Measurements from ENCODE around the gene PTGIR.

The PTGIR gene

GRCh38 chr19:46605356-46605821 is 19.5 kb downstream of the PTGIR start:
- H3K9me3 ChIP-seq: no peaks in the 10 kb centered on the region
- no peak overlapping the region for H3K4me3 ChIP-seq (ENCODE audit: low read depth, low read length)
- H3K27me3 ChIP-seq: no peaks in the 10 kb centered on the region
- no peak for DNase-seq
- H3K36me3 ChIP-seq: peaks cover 52% of the 10 kb centered on the region
- no peak for TF ChIP-seq CTCF (IDR thresholded peaks at IDR 0.05; ENCODE audit: low read depth, low read length)
- H3K4me1 ChIP-seq: no peaks in the 10 kb centered on the region; the same call in 1 of the 2 replicates

GRCh38 chr19:46604781-46605355 is 20.0 kb downstream of the PTGIR start:
- TF ChIP-seq CTCF (IDR thresholded peaks at IDR 0.05; ENCODE audit: low read depth, low read length): no peak
- Histone ChIP-seq H3K36me3 (peaks cover 50% of the 10 kb centered on the region), H3K9me3 (no peaks in the 10 kb centered on the region), H3K4me3 (ENCODE audit: low read depth, low read length) (no peak overlapping the region), H3K4me1 (no peaks in the 10 kb centered on the region; the same call in 1 of the 2 replicates), H3K27me3 (no peaks in the 10 kb centered on the region)
- DNase-seq: no peak

DNA sequence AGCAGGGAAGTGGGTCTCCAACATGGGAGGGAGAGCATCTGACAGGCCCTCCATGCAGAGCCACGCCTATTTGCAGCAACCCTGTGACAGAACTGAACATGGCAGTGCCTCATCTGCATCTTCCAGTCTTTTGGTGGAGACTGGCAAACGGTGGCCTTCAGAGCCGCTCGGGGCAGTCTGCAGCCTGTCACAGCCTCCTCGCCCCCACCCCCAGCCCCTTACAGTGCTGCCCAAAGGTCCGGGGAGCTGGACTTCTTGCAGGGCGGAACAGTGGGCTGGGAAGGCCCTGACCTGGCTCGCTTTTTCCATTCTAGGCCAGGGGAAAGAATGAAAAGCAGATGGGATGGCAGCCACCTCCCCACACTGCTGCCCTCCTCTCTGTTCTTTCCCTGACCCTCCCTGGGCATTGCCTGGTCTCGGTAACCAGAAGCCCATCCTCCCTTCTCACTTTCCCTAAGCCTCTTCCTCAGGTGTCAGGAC is 21.1 kb downstream of the PTGIR start:
- Histone ChIP-seq H3K4me1 (no peaks in the 10 kb centered on the region; the same call in 1 of the 2 replicates), H3K27me3 (no peaks in the 10 kb centered on the region), H3K4me3 (ENCODE audit: low read depth, low read length) (peak overlapping the region; percentile 100), H3K9me3 (no peaks in the 10 kb centered on the region), H3K36me3 (peaks cover 39% of the 10 kb centered on the region)
- no peak for TF ChIP-seq CTCF (IDR thresholded peaks at IDR 0.05; ENCODE audit: low read depth, low read length)
- DNase-seq: no peak

DNA sequence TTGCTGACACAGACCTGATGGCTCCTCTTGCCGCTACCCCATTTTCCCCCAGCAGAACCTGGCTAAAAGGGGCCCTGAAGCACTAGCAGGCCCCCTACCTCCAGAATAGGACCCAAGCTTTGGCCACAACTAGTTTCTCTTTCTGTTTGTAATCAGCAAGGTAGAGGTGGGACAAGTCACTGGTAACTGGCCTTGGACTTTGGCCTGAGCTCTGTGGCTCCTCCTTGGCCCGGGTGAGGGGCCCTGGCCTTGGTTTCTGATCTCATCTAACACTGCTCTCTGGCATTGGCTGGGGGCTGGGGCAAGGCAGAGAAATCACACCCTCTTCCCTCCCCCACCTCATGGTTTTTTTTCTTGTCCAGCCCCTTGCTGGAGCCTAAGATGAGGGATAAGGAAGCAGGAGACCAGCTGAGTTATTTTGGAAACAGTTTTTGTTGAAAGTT is 21.7 kb downstream of the PTGIR start:
- no peak for DNase-seq
- Histone ChIP-seq H3K4me1 (no peaks in the 10 kb centered on the region; the same call in 1 of the 2 replicates), H3K27me3 (no peaks in the 10 kb centered on the region), H3K4me3 (ENCODE audit: low read depth, low read length) (peak overlapping the region; percentile 100), H3K9me3 (no peaks in the 10 kb centered on the region), H3K36me3 (peaks cover 34% of the 10 kb centered on the region)
- no peak for TF ChIP-seq CTCF (IDR thresholded peaks at IDR 0.05; ENCODE audit: low read depth, low read length)

DNA sequence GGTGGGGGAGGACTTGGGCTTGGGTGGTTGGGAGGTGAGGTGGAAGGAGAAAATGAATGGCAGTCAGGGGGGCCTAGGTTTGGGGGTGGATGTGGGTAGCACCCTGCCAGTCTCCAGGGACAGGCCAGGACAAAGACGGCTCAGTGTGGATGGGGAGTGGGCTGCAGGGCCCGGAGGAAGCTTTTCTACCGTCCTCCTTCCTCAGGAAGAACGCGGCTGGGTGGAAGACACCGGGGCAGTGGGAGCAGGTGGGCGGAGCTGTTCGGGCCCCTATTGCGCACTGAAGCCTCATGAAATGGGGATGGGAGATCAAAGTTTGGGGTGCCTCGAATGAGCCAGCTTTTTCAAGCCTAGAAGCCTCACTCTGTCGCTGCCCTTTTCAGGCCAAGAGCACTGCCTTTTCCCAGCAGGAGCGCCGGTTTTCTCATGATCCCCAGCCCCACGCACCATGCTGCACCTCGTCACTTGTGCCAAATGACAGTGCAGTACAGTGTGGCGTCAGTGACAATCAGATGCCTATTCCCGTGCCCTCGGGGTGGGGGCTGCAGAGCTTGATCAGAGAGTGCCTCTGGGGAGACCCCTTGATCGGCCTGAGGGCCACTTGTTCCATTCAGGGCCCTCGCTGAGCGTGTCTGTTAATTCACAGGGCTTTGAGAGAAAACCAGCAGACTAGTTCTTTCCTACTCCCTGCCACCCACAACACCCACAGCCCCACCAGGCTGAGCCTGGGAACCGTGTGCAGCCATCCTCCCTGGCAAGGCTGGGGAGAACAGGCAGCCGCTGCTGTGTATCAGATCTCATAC is 22.3 kb downstream of the PTGIR start:
- no peaks in the 10 kb centered on the region for H3K27me3 ChIP-seq
- H3K4me3 ChIP-seq (ENCODE audit: low read depth, low read length): peak overlapping the region; percentile 100
- DNase-seq: peak; percentile 49
- no peaks in the 10 kb centered on the region; the same call in 1 of the 2 replicates for H3K4me1 ChIP-seq
- TF ChIP-seq CTCF (IDR thresholded peaks at IDR 0.05; ENCODE audit: low read depth, low read length): no peak
- no peaks in the 10 kb centered on the region for H3K9me3 ChIP-seq
- H3K36me3 ChIP-seq: peaks cover 28% of the 10 kb centered on the region
